C1 segment of cervical spinal cord (tissue), 14 donors: ENCODE results near the gene IFT122.
"Not testable (repeated sequence)": the region's sequence is repeated elsewhere in the genome, so short reads cannot be mapped to it uniquely, and the experiment has no call there.

Experiments
- DNase-seq, 14 donors: peaks; one replicate each; lab custom pipeline; 2025; lab: John Stamatoyannopoulos, UW

The IFT122 gene

GRCh38 chr3:129439817-129440617 lies at the start of gene IFT122, which contains the start of gene MBD4:
Gene IFT122 (plus strand): TSS chr3:129440224. CDS start chr3:129440331, 107 bp downstream.
Gene MBD4 (minus strand): TSS chr3:129439948. CDS start chr3:129439833, 115 bp downstream.
- peak; percentile 85 to 98 (median 96) for DNase-seq

- DNase-seq = not testable (repeated sequence)
Observed at GRCh38 chr3:129391583-129391982, 48.4 kb upstream of the IFT122 start.

GRCh38 chr3:129392106-129392887 lies 47.7 kb upstream of the IFT122 start:
- DNase-seq = not testable (repeated sequence)

GRCh38 chr3:129393271-129393670 lies 46.8 kb upstream of the IFT122 start:
- DNase-seq = no peak

- DNase-seq = not testable (repeated sequence)
Observed at GRCh38 chr3:129393760-129394564, 46.1 kb upstream of the IFT122 start.

- DNase-seq = peak in 2 of 14 donors; percentile 22 to 28
Observed at GRCh38 chr3:129398803-129399144, 41.2 kb upstream of the IFT122 start.

- peak; percentile 1 to 93 (median 76) for DNase-seq
Observed at GRCh38 chr3:129399145-129399894, 40.7 kb upstream of the IFT122 start.

GRCh38 chr3:129399895-129400357 lies 40.1 kb upstream of the IFT122 start:
- no peak for DNase-seq

GRCh38 chr3:129402210-129402609 lies 37.8 kb upstream of the IFT122 start:
- no peak for DNase-seq

GRCh38 chr3:129402616-129403015 lies 37.4 kb upstream of the IFT122 start:
- no peak for DNase-seq

- no peak for DNase-seq
Observed at GRCh38 chr3:129403450-129403849, 36.6 kb upstream of the IFT122 start.

- no peak for DNase-seq
Observed at GRCh38 chr3:129404130-129404529, 35.9 kb upstream of the IFT122 start.

GRCh38 chr3:129404610-129405009 lies 35.4 kb upstream of the IFT122 start:
- DNase-seq = no peak

GRCh38 chr3:129409541-129409940 lies 30.5 kb upstream of the IFT122 start:
- DNase-seq = no peak

GRCh38 chr3:129410971-129411370 lies 29.1 kb upstream of the IFT122 start:
- no peak for DNase-seq

- no peak for DNase-seq
Observed at GRCh38 chr3:129412542-129413198, 27.4 kb upstream of the IFT122 start.

- DNase-seq = not testable (repeated sequence)
Observed at GRCh38 chr3:129413238-129413637, 26.8 kb upstream of the IFT122 start.

GRCh38 chr3:129413687-129414506 lies 26.1 kb upstream of the IFT122 start:
- DNase-seq = no peak

- no peak for DNase-seq
Observed at GRCh38 chr3:129415378-129415777, 24.6 kb upstream of the IFT122 start.
